Osteocyte (in vitro differentiated cells): ENCODE measurements around the gene RPTOR. TPM values are rescaled to one million over a fixed set of nuclear protein-coding genes. Genes with fewer than 3 reads are reported as not detected.
A peak's percentile ranks its signal among the peaks of the same experiment; 100 is the strongest.

ENCODE experiments used
- DNase-seq: peaks from one replicate; pipeline ENCODE4 v3.0.0; 2021; ENCODE audit warnings: mixed read lengths; ENCODE audit not compliant: unreplicated experiment; ENCODE audit errors: extremely low spot score
- H3K27ac Mint-ChIP-seq: one replicate; pipeline ENCODE4 v1.8.0; 2021; ENCODE audit warnings: mild to moderate bottlenecking, mixed read lengths; ENCODE audit not compliant: unreplicated experiment
- H3K27me3 Mint-ChIP-seq: one replicate; pipeline ENCODE4 v1.8.0; 2021; ENCODE audit warnings: mixed read lengths; ENCODE audit not compliant: unreplicated experiment
- H3K36me3 Mint-ChIP-seq: one replicate; pipeline ENCODE4 v1.8.0; 2021; ENCODE audit warnings: mixed read lengths; ENCODE audit not compliant: unreplicated experiment
- H3K4me1 Mint-ChIP-seq: one replicate; pipeline ENCODE4 v1.8.0; 2021; ENCODE audit warnings: mixed read lengths; ENCODE audit not compliant: unreplicated experiment
- H3K4me3 Mint-ChIP-seq: one replicate; pipeline ENCODE4 v1.8.0; 2021; ENCODE audit warnings: mild to moderate bottlenecking, moderate library complexity, mixed read lengths; ENCODE audit not compliant: unreplicated experiment
- H3K9me3 Mint-ChIP-seq: one replicate; pipeline ENCODE4 v1.8.0; 2021; ENCODE audit warnings: mixed read lengths; ENCODE audit not compliant: unreplicated experiment
- CTCF ChIP-seq: fragments of 200-600 bp; sonication (generic); IDR thresholded peaks from 2 replicates; pipeline ENCODE4 v1.5.0; 2021; ENCODE audit warnings: antibody characterized with exemption, mild to moderate bottlenecking, moderate library complexity
- total RNA-seq: library from RNA; stranded (reverse); gene quantifications from 2 replicates; pipeline ENCODE4 v1.2.1, GENCODE V29; 2021

RPTOR gene
- total RNA-seq, 1 donor from 2014 or later = 36.0 TPM

- no peak overlapping the region for H3K4me3 Mint-ChIP-seq
- H3K9me3 Mint-ChIP-seq = no peaks in the 10 kb centered on the region
- peaks cover 26% of the 10 kb centered on the region for H3K4me1 Mint-ChIP-seq
- H3K27ac Mint-ChIP-seq = no peak overlapping the region
- H3K27me3 Mint-ChIP-seq = no peaks in the 10 kb centered on the region
- TF ChIP-seq CTCF = no peak
- peaks cover 4% of the 10 kb centered on the region for H3K36me3 Mint-ChIP-seq
- DNase-seq = no peak
These were observed 291.4 kb downstream of the RPTOR start for GRCh38 chr17:80835816-80836657.

GRCh38 chr17:80836658-80836965 is 292.0 kb downstream of the RPTOR start:
- DNase-seq = no peak
- Mint-ChIP-seq H3K36me3 (peaks cover 4% of the 10 kb centered on the region), H3K4me1 (peaks cover 26% of the 10 kb centered on the region), H3K27me3 (no peaks in the 10 kb centered on the region), H3K9me3 (no peaks in the 10 kb centered on the region), H3K4me3 (no peak overlapping the region), H3K27ac (peak overlapping the region; percentile 64)
- no peak for TF ChIP-seq CTCF

DNA sequence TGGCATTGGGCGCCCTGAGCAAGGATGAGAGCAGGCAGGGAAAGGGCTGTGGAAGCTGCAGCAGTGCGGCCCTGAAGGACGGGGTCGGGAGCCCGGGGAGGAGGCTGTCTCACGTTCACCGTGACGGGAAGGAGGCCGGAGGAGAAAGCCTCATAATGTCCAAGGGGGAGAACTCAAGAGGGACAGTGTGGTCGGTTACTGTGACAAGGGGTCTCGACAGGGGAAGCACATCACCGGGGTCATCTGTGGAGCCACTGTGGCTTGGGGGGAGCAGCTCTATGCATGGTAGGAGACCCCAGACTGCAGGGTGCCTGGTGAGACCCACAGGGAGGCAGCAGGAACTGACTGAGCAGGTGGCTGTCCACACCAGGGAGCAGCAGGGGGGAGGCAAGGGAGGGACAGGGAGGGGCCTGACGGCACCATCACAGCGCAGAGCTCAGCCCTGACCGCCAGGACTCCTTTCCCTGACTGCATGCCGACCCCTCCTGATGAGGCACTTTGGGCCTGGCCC is 292.4 kb downstream of the RPTOR start:
- Mint-ChIP-seq H3K27ac (peak overlapping the region; percentile 64), H3K27me3 (no peaks in the 10 kb centered on the region), H3K9me3 (no peaks in the 10 kb centered on the region), H3K36me3 (peaks cover 4% of the 10 kb centered on the region), H3K4me1 (peaks cover 22% of the 10 kb centered on the region), H3K4me3 (no peak overlapping the region)
- no peak for TF ChIP-seq CTCF
- DNase-seq = no peak

- no peak for DNase-seq
- H3K27me3 Mint-ChIP-seq = no peaks in the 10 kb centered on the region
- H3K9me3 Mint-ChIP-seq = no peaks in the 10 kb centered on the region
- TF ChIP-seq CTCF = no peak
- H3K27ac Mint-ChIP-seq = no peak overlapping the region
- peaks cover 4% of the 10 kb centered on the region for H3K36me3 Mint-ChIP-seq
- H3K4me1 Mint-ChIP-seq = peaks cover 15% of the 10 kb centered on the region
- H3K4me3 Mint-ChIP-seq = no peak overlapping the region
These were observed 293.1 kb downstream of the RPTOR start for GRCh38 chr17:80837711-80838110.

DNA sequence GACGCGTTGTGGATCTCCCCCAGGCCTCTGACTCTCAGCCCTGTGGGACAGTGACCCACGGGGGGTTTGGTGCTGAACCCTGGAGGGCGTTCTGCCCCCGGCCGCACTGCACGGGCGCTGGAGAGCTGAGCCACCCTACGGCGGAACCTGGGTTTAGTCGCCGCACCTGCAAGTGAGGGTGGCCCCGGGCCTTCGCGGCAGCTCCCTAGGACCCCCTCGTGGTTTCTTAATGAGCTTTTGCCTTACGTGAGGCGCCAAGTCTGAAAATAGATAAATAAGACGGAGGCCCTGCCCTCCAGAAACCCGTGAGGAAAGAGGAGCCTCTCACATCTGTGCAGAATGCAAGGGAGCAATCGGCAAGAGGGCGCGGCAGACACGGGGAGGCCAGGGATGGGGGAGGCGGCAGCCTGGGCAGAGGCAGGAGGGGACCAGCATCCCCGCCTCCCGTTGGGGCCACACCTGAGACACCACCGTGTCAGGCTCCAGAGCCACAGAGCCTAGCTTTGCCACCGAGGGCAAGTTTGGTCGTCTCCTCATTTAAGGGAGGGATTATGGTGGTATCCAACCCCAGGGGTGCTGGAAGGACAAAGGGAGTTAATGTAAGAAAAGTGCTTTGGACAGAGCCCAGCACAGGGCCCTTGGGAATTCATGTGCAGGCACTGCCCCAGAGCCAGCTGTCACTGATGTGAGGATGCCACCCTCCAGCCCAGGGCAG is 293.8 kb downstream of the RPTOR start:
- Mint-ChIP-seq H3K4me3 (no peak overlapping the region), H3K36me3 (peaks cover 4% of the 10 kb centered on the region), H3K27ac (no peak overlapping the region), H3K4me1 (peaks cover 8% of the 10 kb centered on the region), H3K9me3 (no peaks in the 10 kb centered on the region), H3K27me3 (no peaks in the 10 kb centered on the region)
- no peak for TF ChIP-seq CTCF
- no peak for DNase-seq
